HepG2 (cell line): ENCODE results near the gene SLC36A2. TPM values are rescaled to one million over a fixed set of nuclear protein-coding genes. Genes with fewer than 3 reads are reported as not detected.

Experiments
- ATAC-seq: fragments of 200-7000 bp; cut with Tn5 transposase; 3 replicates; pipeline ENCODE4 v1.9.1; 2020; ENCODE audit warnings: mild to moderate bottlenecking, moderate library complexity
- BruUV-seq: library from RNA; stranded (reverse); fragments of 400-500 nt; replicated peaks from 2 replicates; lab custom pipeline; 2021; lab: Mats Ljungman, UMichigan
- CTCF ChIA-PET: fragments of 300-600 bp; formaldehyde crosslinking; extraction: SDS; loops from one replicate; lab custom pipeline; 2021; ENCODE audit warnings: low total read pairs, inconsistent platforms, low intra/inter-chr PET ratio; lab: Yijun Ruan, JAX
- POLR2A ChIA-PET: fragments of 350-600 bp; sonication (Branson Sonifier 250); formaldehyde crosslinking; loops from one replicate; lab custom pipeline; 2020; ENCODE audit warnings: antibody characterized with exemption, inconsistent platforms; lab: Yijun Ruan, JAX
- DNase-seq: peaks from one replicate; pipeline ENCODE4 v3.0.0-alpha.2; 2015; ENCODE audit warnings: low spot score
- FAIRE-seq: peaks from 3 replicates; lab custom pipeline; 2011; peaks lifted over from hg19 to GRCh38; lab: Jason Lieb, UNC
- H2AFZ ChIP-seq: one replicate; pipeline ENCODE4 v1.6.1; 2011; ENCODE audit warnings: low read length, inconsistent platforms
- H3K27ac ChIP-seq: fragments of 300-600 bp; 3 replicates; pipeline ENCODE4 v1.8.0; 2011; ENCODE audit warnings: mixed run types, mild to moderate bottlenecking, mixed read lengths, low read length, inconsistent platforms; ENCODE audit not compliant: insufficient read depth; ENCODE audit errors: extremely low read length
- H3K27me3 ChIP-seq, 2 experiments: fragments of 200-600 bp in 1 of 2; 2 replicates in 1 of 2; 3 replicates in 1 of 2; pipeline versions ENCODE4 v1.6.0 to v1.8.0; 2011; ENCODE audit warnings: low read length in 2 of 2, mild to moderate bottlenecking in 2 of 2, moderate library complexity in 2 of 2, inconsistent platforms in 1 of 2; ENCODE audit not compliant: insufficient read depth in 2 of 2, control insufficient read depth in 1 of 2
- H3K36me3 ChIP-seq, 2 experiments: fragments of 200-600 bp in 1 of 2; replicated peaks in 1 of 2; 2 replicates in 1 of 2; 3 replicates in 1 of 2; pipeline versions ENCODE4 v1.5.1 to v1.8.0; 2011; ENCODE audit warnings: low read length in 2 of 2, inconsistent platforms in 1 of 2; ENCODE audit not compliant: insufficient read depth in 2 of 2, control insufficient read depth in 1 of 2
- H3K4me1 ChIP-seq: 2 replicates; pipeline ENCODE4 v1.5.1; 2012; ENCODE audit warnings: low read length, inconsistent platforms; ENCODE audit not compliant: insufficient read depth
- H3K4me2 ChIP-seq: 2 replicates; pipeline ENCODE4 v1.6.0; 2011; ENCODE audit warnings: low read depth, low read length, inconsistent platforms
- H3K4me3 ChIP-seq, 3 experiments: fragments of 200-600 bp in 1 of 3; sonication (generic), shearing (Covaris generic) in 1 of 3; replicated peaks in 1 of 3; 2 replicates each; pipeline ENCODE4 v1.5.1; 2011 to 2016; ENCODE audit warnings: low read length in 3 of 3, inconsistent platforms in 2 of 3, low read depth in 2 of 3, mild to moderate bottlenecking in 2 of 3, control low read depth in 1 of 3, mixed read lengths in 1 of 3; ENCODE audit not compliant: insufficient read depth in 1 of 3
- H3K79me2 ChIP-seq: one replicate; pipeline ENCODE4 v1.6.1; 2011; ENCODE audit warnings: low read length, inconsistent platforms; ENCODE audit not compliant: insufficient read depth
- H3K9ac ChIP-seq: 2 replicates; pipeline ENCODE4 v1.6.0; 2011; ENCODE audit warnings: mild to moderate bottlenecking, low read depth, low read length, inconsistent platforms; ENCODE audit not compliant: insufficient read depth
- H3K9me3 ChIP-seq: 2 replicates; pipeline ENCODE4 v1.5.1; 2012; ENCODE audit warnings: mild to moderate bottlenecking, low read length
- H4K20me1 ChIP-seq: 2 replicates; pipeline ENCODE4 v1.6.0; 2011; ENCODE audit warnings: inconsistent platforms, mild to moderate bottlenecking, low read length, moderate library complexity; ENCODE audit not compliant: insufficient read depth
- AGO1 ChIP-seq: fragments of 200-400 bp; formaldehyde crosslinking; IDR thresholded peaks from 2 replicates; pipeline ENCODE4 v1.6.1; 2017; ENCODE audit warnings: mild to moderate bottlenecking, low read depth, low read length, moderate library complexity; ENCODE audit not compliant: poor library complexity, severe bottlenecking
- MED8 ChIP-seq: sonication (generic); formaldehyde crosslinking; IDR thresholded peaks from 2 replicates; pipeline ENCODE4 v1.8.1; 2023; ENCODE audit warnings: mild to moderate bottlenecking, missing genetic modification reagents; ENCODE audit not compliant: insufficient replicate concordance
- NCOA5 ChIP-seq: sonication (generic); formaldehyde crosslinking; IDR thresholded peaks from 2 replicates; pipeline ENCODE4 v1.4.0; 2020; ENCODE audit warnings: missing genetic modification reagents
- NFYB ChIP-seq: sonication (generic); formaldehyde crosslinking; IDR thresholded peaks from 2 replicates; pipeline ENCODE4 v1.4.0; 2020; ENCODE audit warnings: missing genetic modification reagents
- NKX3-1 ChIP-seq: sonication (generic); formaldehyde crosslinking; IDR thresholded peaks from 2 replicates; pipeline ENCODE4 v1.5.0; 2020; ENCODE audit warnings: missing genetic modification reagents
- PAXIP1 ChIP-seq: sonication (generic); formaldehyde crosslinking; conservative IDR thresholded peaks from 2 replicates; pipeline ENCODE4 v1.4.0; 2020; ENCODE audit warnings: mild to moderate bottlenecking, missing genetic modification reagents, moderate library complexity
- SIN3B ChIP-seq: fragments of 150-350 bp; IDR thresholded peaks from 2 replicates; pipeline ENCODE4 v1.6.1; 2014; ENCODE audit warnings: low read length
- ZKSCAN8 ChIP-seq: IDR thresholded peaks from 2 replicates; pipeline ENCODE4 v1.6.1; 2016; ENCODE audit warnings: borderline replicate concordance, missing genetic modification reagents, missing compliant biosample characterization
- ZNF441 ChIP-seq: sonication (generic); formaldehyde crosslinking; IDR thresholded peaks from 2 replicates; pipeline ENCODE4 v1.7.0; 2021; ENCODE audit warnings: missing genetic modification reagents, borderline replicate concordance
- ZNF782 ChIP-seq: sonication (generic); formaldehyde crosslinking; IDR thresholded peaks from 2 replicates; pipeline ENCODE4 v1.4.0; 2020; ENCODE audit warnings: missing genetic modification reagents, mild to moderate bottlenecking, borderline replicate concordance
- WGBS: methylation state at CpG from one replicate; pipeline ENCODE4 v1.1.6; 2017; ENCODE audit warnings: low lambda C conversion rate; 5-methylcytosine and 5-hydroxymethylcytosine counted together
- in situ Hi-C: cut with HindIII; loops from 2 replicates; pipeline ENCODE4 v1.10.0; 2017; ENCODE audit warnings: low pct_unique_long_range_greater_than_20kb; ENCODE audit not compliant: extremely low pct_ligation_motif_present
- intact Hi-C: fragments of 100-400 bp; cut with micrococcal nuclease; formaldehyde crosslinking; loops from one replicate; pipeline ENCODE4 v1.10.0; 2022; ENCODE audit not compliant: unreplicated experiment
- polyA plus RNA-seq, 8 experiments: library from polyadenylated mRNA; depleted of rRNA in 3 of 8; stranded (reverse) in 7 of 8; unstranded in 1 of 8; fragments of >200 nt; fragmentation: Illumina TruSeq in 4 of 8; extraction: Trizol in 4 of 8; gene quantifications; 2 replicates each; pipeline versions ENCODE4 v1.2.1 to v1.2.3, GENCODE V29; 2011 to 2016; ENCODE audit warnings: low read depth in 4 of 8, missing spikeins in 1 of 8, mixed read lengths in 1 of 8; ENCODE audit not compliant: insufficient read depth in 1 of 8
- total RNA-seq, 5 experiments: library from RNA; depleted of rRNA; stranded (reverse); fragments of >200 nt; fragmentation: Illumina TruSeq; extraction: Trizol; gene quantifications; 2 replicates each; pipeline ENCODE4 v1.2.3, GENCODE V29; 2016; ENCODE audit warnings: low read depth in 1 of 5
- TF ChIP-seq, protein P1 (sequence below): sonication (generic); formaldehyde crosslinking; IDR thresholded peaks from 2 replicates; pipeline ENCODE4 v1.5.0; 2020; ENCODE audit warnings: missing genetic modification reagents, mild to moderate bottlenecking, borderline replicate concordance
- TF ChIP-seq, protein P2 (sequence below): IDR thresholded peaks from 2 replicates; pipeline ENCODE4 v1.6.1; 2018; ENCODE audit warnings: missing genetic modification reagents, mild to moderate bottlenecking, missing compliant biosample characterization
- TF ChIP-seq, protein P3 (sequence below): sonication (generic); formaldehyde crosslinking; IDR thresholded peaks from 2 replicates; pipeline ENCODE4 v1.4.0; 2020; ENCODE audit warnings: missing genetic modification reagents, mild to moderate bottlenecking, borderline replicate concordance

The SLC36A2 gene
- total and polyA plus RNA-seq, 2 of the 13 experiments (the other 11 are each of a cell fraction or from before 2014, with no cell fraction given): 0.03 TPM; not detected in 1

GRCh38 chr5:151296478-151296830 lies 50.9 kb downstream of the SLC36A2 start (continued):
- TF ChIP-seq MED8 (CRISPR knock-in tag): no peak
- no peak for TF ChIP-seq NCOA5 (CRISPR knock-in tag)
- no peak for TF ChIP-seq ZNF441
- TF ChIP-seq, protein P1, sequence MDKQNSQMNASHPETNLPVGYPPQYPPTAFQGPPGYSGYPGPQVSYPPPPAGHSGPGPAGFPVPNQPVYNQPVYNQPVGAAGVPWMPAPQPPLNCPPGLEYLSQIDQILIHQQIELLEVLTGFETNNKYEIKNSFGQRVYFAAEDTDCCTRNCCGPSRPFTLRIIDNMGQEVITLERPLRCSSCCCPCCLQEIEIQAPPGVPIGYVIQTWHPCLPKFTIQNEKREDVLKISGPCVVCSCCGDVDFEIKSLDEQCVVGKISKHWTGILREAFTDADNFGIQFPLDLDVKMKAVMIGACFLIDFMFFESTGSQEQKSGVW: no peak

GRCh38 chr5:151295791-151296477 lies 51.4 kb downstream of the SLC36A2 start:
- Histone ChIP-seq H2AFZ (no peak overlapping the region), H4K20me1 (no peaks in the 10 kb centered on the region), H3K9ac (no peak overlapping the region), H3K4me3 (no peak overlapping the region), H3K4me2 (no peak overlapping the region), H3K4me1 (no peaks in the 10 kb centered on the region), H3K27ac (no peak overlapping the region), H3K36me3 (no peaks in the 10 kb centered on the region), H3K79me2 (no peaks in the 10 kb centered on the region), H3K27me3 (0 out of 5 replicates have a peak, but pooled peaks cover 0 to 6% of the 10 kb centered on the region in 2 experiments)
- CTCF ChIA-PET: no interaction called here
- WGBS: 6% methylated on average over 7 of the region's 7 CpGs
- ATAC-seq: no peak
- intact Hi-C loops: no loop called here
- no peak for FAIRE-seq
- POLR2A ChIA-PET: no interaction called here
- no peak for DNase-seq
- TF ChIP-seq ZNF782 (CRISPR knock-in tag): no peak
- no peak for TF ChIP-seq AGO1
- no peak for TF ChIP-seq PAXIP1 (CRISPR knock-in tag)
- TF ChIP-seq SIN3B: no peak
- TF ChIP-seq NKX3-1 (CRISPR knock-in tag): no peak
- TF ChIP-seq NFYB (CRISPR knock-in tag): no peak
- TF ChIP-seq, protein P2, sequence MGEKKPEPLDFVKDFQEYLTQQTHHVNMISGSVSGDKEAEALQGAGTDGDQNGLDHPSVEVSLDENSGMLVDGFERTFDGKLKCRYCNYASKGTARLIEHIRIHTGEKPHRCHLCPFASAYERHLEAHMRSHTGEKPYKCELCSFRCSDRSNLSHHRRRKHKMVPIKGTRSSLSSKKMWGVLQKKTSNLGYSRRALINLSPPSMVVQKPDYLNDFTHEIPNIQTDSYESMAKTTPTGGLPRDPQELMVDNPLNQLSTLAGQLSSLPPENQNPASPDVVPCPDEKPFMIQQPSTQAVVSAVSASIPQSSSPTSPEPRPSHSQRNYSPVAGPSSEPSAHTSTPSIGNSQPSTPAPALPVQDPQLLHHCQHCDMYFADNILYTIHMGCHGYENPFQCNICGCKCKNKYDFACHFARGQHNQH: no peak
- TF ChIP-seq, protein P3, sequence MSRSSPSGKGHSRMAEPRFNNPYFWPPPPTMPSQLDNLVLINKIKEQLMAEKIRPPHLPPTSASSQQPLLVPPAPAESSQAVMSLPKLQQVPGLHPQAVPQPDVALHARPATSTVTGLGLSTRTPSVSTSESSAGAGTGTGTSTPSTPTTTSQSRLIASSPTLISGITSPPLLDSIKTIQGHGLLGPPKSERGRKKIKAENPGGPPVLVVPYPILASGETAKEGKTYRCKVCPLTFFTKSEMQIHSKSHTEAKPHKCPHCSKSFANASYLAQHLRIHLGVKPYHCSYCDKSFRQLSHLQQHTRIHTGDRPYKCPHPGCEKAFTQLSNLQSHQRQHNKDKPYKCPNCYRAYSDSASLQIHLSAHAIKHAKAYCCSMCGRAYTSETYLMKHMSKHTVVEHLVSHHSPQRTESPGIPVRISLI (CRISPR knock-in tag): no peak
- no peak for TF ChIP-seq ZKSCAN8 (CRISPR knock-in tag)
- TF ChIP-seq, all 625 proteins: peak for 0
- no TSS peak for BruUV-seq
- in situ Hi-C loops: no loop called here
- no peaks in the 10 kb centered on the region for H3K9me3 ChIP-seq
